ES-I3 (cell line): ENCODE results near the gene MYLIP.

Source experiments
- H3K36me3 ChIP-seq: 2 replicates; pipeline ENCODE4 v1.6.1; 2013; ENCODE audit warnings: mild to moderate bottlenecking, low read length, control low read depth, moderate library complexity; ENCODE audit not compliant: insufficient read depth
- H3K4me1 ChIP-seq: 2 replicates; pipeline ENCODE4 v1.6.1; 2013; ENCODE audit warnings: mild to moderate bottlenecking, control low read depth, low read length; ENCODE audit not compliant: insufficient read depth
- H3K9ac ChIP-seq: 2 replicates; pipeline ENCODE4 v1.6.1; 2013; ENCODE audit warnings: low read depth, mild to moderate bottlenecking, low read length, moderate library complexity
- H3K9me3 ChIP-seq: 2 replicates; pipeline ENCODE4 v1.6.1; 2013; ENCODE audit warnings: mild to moderate bottlenecking, low read length, moderate library complexity; ENCODE audit not compliant: control insufficient read depth, insufficient read depth

Gene MYLIP

DNA sequence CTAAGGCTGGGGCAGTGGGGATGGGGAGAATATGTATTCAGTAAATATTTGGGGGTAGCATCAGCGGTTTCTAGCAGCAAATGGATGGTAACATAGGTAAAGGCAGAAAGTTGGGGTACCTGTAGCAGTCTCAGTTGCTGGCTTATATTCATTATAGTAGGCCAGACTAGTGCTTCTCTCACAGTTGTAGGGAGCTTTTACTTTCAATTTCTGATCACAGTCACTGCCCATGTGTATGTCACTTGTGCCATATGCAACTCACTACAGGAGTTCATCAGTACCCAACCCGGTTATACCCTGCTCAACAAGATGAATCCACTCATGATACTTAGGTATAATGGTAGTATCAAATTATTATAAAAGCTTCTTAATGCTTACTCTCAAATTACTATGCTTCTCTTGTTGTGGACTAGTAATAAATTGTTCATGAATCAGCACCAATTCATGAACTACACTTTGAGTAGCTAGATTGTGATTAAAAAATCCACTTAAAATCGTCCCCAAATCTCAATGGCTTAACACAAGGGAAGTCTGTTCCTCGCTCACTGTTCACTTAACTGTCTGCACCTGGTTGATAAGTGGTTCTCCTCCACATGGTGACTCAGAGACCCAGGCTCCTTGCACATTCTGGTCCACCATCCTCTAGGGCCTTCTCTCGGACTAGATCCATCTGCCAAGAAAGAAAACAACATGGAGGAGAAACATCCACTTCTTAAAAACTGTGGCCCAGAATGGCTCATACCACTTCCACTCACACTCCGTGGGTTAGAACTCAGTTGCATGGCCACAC is 31.3 kb upstream of the MYLIP start:
- Histone ChIP-seq H3K4me1 (no peaks in the 10 kb centered on the region), H3K9ac (no peak overlapping the region), H3K36me3 (no peaks in the 10 kb centered on the region), H3K9me3 (no peaks in the 10 kb centered on the region; the same call in 1 of the 2 replicates)

DNA sequence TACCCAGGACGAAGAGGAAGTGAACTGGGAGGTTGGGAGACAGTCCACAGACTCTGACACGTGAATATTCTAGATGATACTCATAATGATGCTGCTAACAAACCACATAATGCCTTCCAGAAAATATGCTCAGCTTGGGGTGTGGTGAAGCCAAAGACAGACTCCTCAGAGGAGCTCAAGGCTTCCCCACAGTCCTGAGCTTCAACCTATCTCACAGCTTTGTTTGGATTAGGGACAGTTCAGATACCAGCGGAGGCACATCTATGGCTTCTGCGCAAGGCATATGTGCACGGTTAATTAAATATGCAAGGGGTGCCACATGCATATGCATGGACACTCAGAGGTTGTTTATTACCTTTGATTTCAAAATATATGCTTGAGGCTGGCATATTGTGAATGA is 30.7 kb upstream of the MYLIP start:
- H3K9me3 ChIP-seq: no peaks in the 10 kb centered on the region; the same call in 1 of the 2 replicates
- no peak overlapping the region for H3K9ac ChIP-seq
- no peaks in the 10 kb centered on the region for H3K4me1 ChIP-seq
- no peaks in the 10 kb centered on the region for H3K36me3 ChIP-seq

GRCh38 chr6:16102208-16102607 is 26.7 kb upstream of the MYLIP start:
- H3K9me3 ChIP-seq: no peaks in the 10 kb centered on the region; the same call in 1 of the 2 replicates
- H3K4me1 ChIP-seq: no peaks in the 10 kb centered on the region
- no peaks in the 10 kb centered on the region for H3K36me3 ChIP-seq
- H3K9ac ChIP-seq: no peak overlapping the region

GRCh38 chr6:16103722-16104121 is 25.2 kb upstream of the MYLIP start:
- Histone ChIP-seq H3K9me3 (no peaks in the 10 kb centered on the region; the same call in 1 of the 2 replicates), H3K4me1 (no peaks in the 10 kb centered on the region), H3K9ac (no peak overlapping the region), H3K36me3 (no peaks in the 10 kb centered on the region)

DNA sequence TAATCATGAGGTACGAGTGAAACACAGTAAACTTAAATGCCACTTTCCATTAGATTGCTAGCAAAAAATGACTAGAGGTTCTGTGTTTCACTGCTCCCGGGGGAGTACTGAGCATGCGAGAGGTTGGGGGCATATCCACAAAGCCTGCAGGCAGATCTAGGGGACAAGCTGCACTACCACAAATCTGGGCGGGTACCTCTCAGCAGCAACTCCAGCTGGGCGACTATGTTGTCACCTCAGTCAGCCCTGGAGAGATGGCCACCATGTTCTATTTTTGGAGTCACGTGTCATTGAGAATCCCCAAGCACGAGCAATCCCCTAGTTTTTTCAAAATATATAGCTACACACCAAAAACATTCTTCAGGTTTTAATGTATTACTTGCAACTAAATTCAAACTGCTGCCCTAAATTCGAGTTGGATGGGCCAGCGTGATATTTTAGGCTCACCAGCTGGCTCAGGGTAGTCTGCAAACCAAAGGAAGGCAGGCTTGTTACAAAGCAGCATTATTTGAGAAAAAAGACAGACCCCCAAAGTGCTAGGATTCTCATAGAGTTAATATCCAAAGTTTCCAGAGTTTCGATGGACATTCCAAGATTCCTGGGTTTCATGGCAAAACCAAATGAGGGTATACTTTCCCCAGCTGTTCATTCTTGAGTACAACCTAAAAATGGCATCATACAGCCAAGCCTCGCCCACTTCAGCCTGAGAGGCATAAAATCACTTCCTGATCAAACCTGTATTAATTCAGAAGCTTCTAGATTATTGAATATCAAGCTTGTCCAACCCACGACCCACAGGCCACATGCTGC is 24.1 kb upstream of the MYLIP start:
- H3K4me1 ChIP-seq: no peaks in the 10 kb centered on the region
- no peak overlapping the region for H3K9ac ChIP-seq
- H3K9me3 ChIP-seq: no peaks in the 10 kb centered on the region; the same call in 1 of the 2 replicates
- H3K36me3 ChIP-seq: no peaks in the 10 kb centered on the region

GRCh38 chr6:16105854-16106253 is 23.0 kb upstream of the MYLIP start:
- Histone ChIP-seq H3K9ac (no peak overlapping the region), H3K36me3 (no peaks in the 10 kb centered on the region), H3K9me3 (no peaks in the 10 kb centered on the region; the same call in 1 of the 2 replicates), H3K4me1 (no peaks in the 10 kb centered on the region)

GRCh38 chr6:16106991-16107787 is 21.7 kb upstream of the MYLIP start:
- no peaks in the 10 kb centered on the region for H3K9me3 ChIP-seq
- no peaks in the 10 kb centered on the region for H3K4me1 ChIP-seq
- no peak overlapping the region for H3K9ac ChIP-seq
- H3K36me3 ChIP-seq: no peaks in the 10 kb centered on the region

DNA sequence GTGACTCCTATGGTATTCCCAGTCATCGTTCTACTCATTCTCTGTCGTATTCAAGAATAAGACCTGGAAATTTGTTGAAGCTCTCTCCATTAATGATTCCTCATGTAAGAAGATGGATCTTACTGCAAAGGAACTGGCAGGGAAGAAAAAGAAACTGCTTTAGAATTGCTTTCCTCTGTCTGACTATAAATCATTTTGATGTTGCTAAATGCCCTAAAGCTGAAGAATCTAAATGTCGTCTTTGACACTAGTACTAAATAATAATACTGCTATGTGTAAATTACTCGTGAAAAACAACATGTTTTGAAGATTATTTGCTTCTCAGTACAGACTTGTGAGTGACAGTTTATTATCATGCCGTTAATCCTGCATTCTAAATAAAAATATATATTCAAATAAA is 20.5 kb upstream of the MYLIP start:
- no peaks in the 10 kb centered on the region for H3K9me3 ChIP-seq
- no peak overlapping the region for H3K9ac ChIP-seq
- no peaks in the 10 kb centered on the region for H3K4me1 ChIP-seq
- H3K36me3 ChIP-seq: no peaks in the 10 kb centered on the region

DNA sequence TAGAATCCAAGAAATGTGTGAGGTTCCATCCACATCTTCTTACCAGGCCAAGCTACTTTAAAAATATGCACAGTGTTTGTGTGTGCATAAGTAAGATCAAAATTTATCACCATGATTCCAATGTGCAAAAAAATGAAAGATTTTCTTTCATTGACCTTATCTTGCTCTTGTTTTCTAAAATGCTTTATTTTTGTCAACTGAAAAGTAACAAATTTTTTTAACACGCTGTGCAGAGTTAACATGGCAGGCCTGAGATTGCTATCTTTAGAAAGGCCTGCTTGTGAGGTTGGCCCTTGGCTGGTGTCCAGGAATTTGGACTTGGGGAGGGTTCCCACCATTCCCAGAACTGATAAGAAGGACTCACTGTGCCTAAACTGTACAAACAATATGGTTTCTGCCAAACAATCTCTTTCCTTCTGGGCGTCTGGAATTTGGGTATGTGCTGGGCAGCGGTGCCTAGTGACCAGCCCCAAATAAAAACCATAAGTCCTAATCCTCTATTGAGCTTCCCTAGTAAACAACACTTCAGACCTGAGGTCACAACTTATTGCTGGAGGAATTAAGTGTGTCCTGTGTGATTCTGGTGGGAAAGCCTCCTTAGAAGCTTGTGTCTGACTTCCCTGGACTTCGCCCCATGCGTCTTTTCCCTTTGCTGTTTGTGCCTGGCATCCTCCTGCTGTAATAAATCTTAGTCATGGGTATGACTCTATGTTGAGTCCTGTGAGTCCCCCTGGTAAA is 19.8 kb upstream of the MYLIP start:
- H3K36me3 ChIP-seq: no peaks in the 10 kb centered on the region
- H3K9me3 ChIP-seq: no peaks in the 10 kb centered on the region
- H3K9ac ChIP-seq: no peak overlapping the region
- H3K4me1 ChIP-seq: no peaks in the 10 kb centered on the region

GRCh38 chr6:16109659-16110305 is 19.1 kb upstream of the MYLIP start:
- H3K9ac ChIP-seq: no peak overlapping the region
- H3K36me3 ChIP-seq: no peaks in the 10 kb centered on the region
- no peaks in the 10 kb centered on the region for H3K4me1 ChIP-seq

DNA sequence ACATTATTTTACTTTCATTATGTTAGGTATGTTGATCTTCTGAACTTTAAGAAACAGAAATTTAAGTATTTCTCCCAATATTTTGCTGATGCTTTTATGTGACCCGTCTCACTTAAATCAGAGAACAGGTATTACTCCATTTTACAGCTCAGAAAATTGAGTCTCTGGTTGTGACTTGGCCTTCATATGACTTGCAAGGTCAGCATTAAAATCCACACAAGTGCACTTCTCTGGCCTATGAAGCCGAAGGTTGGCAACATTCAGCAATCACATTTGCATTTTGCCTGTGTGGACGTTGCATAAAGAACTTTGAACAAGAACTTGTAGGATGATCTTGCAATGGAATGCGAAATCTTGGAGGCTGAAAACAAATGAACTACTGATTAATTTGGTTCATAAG is 10.1 kb upstream of the MYLIP start:
- Histone ChIP-seq H3K36me3 (no peaks in the 10 kb centered on the region), H3K9me3 (no peaks in the 10 kb centered on the region), H3K4me1 (no peaks in the 10 kb centered on the region), H3K9ac (no peak overlapping the region)

More at GRCh38 chr6:16109659-16110305, 19.1 kb upstream of the MYLIP start:
- H3K9me3 ChIP-seq: no peaks in the 10 kb centered on the region

DNA sequence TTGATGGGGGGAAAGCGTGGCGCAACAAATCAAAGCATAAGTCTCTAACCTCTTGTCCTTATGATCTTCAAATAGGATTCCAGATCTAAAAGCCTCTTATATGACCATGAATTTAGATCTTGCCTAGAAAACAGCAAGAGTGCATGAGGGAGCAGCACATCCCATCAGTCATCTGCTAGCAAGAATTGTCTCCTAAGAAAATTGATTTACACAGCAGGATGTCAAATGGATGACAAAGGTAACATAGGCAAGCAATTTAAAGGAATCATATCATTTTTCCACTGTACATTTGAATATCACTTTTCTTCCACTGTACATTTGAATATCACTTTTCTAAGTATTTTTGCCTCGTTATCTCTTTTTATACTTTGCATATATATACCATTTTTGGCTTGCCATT is 7.5 kb upstream of the MYLIP start:
- Histone ChIP-seq H3K9me3 (no peaks in the 10 kb centered on the region), H3K4me1 (no peaks in the 10 kb centered on the region), H3K9ac (no peak overlapping the region), H3K36me3 (no peaks in the 10 kb centered on the region)

DNA sequence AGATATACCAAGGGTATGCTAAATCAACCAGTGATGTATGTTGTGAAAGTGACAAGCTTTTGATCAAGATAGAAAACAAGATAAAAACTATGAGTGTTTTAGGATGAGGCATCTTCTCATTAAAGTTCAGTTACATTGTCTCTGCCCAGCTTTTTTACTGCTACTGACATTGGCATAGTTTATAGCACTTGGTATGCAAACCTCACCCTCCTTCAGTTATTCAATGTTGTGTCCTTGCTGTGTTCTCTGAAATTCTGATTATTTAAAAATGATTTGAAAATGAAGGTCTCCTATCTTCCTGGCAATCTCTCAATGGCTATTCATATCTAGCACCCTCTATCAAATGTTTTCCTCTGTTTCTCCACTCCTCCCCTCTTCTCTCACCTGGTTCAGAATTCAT is 6.7 kb upstream of the MYLIP start:
- H3K36me3 ChIP-seq: no peaks in the 10 kb centered on the region
- H3K9me3 ChIP-seq: no peaks in the 10 kb centered on the region
- no peak overlapping the region for H3K9ac ChIP-seq
- H3K4me1 ChIP-seq: no peaks in the 10 kb centered on the region
